HG03139 (cell line): Measurements from ENCODE around the gene NUDT21.
"Not testable (repeated sequence)": the region's sequence is repeated elsewhere in the genome, so short reads cannot be mapped to it uniquely, and the experiment has no call there.

Experiments used
- ATAC-seq: cut with Tn5 transposase; IDR thresholded peaks from one replicate; pipeline ENCODE4 v1.9.1; 2021; ENCODE audit not compliant: unreplicated experiment

Gene NUDT21

GRCh38 chr16:56420613-56421012 is 30.5 kb downstream of the NUDT21 start:
- no peak for ATAC-seq

GRCh38 chr16:56419740-56420548 is 31.2 kb downstream of the NUDT21 start:
- no peak for ATAC-seq

- no peak for ATAC-seq
These were observed 34.0 kb downstream of the NUDT21 start for GRCh38 chr16:56417138-56417537.

- ATAC-seq = no peak
These were observed 35.3 kb downstream of the NUDT21 start for GRCh38 chr16:56415875-56416274.

GRCh38 chr16:56414366-56414765 is 36.8 kb downstream of the NUDT21 start:
- ATAC-seq = no peak

- ATAC-seq = no peak
These were observed 37.8 kb downstream of the NUDT21 start for GRCh38 chr16:56413381-56413780.

- no peak for ATAC-seq
These were observed 39.5 kb downstream of the NUDT21 start for GRCh38 chr16:56411624-56412023.

- no peak for ATAC-seq
These were observed 40.0 kb downstream of the NUDT21 start for GRCh38 chr16:56411123-56411522.

- no peak for ATAC-seq
These were observed 41.9 kb downstream of the NUDT21 start for GRCh38 chr16:56409195-56409594.

GRCh38 chr16:56408379-56409098 is 42.6 kb downstream of the NUDT21 start:
- no peak for ATAC-seq

- ATAC-seq = no peak
These were observed 45.0 kb downstream of the NUDT21 start for GRCh38 chr16:56405977-56406672.

GRCh38 chr16:56401482-56401881 is 49.6 kb downstream of the NUDT21 start:
- no peak for ATAC-seq

- ATAC-seq = no peak
These were observed 50.7 kb downstream of the NUDT21 start for GRCh38 chr16:56400458-56400857.

- no peak for ATAC-seq
These were observed 51.6 kb downstream of the NUDT21 start for GRCh38 chr16:56399486-56399885.

GRCh38 chr16:56399047-56399446 is 52.1 kb downstream of the NUDT21 start:
- ATAC-seq = no peak

GRCh38 chr16:56396724-56397123 is 54.4 kb downstream of the NUDT21 start:
- not testable (repeated sequence) for ATAC-seq

- ATAC-seq = no peak
These were observed 61.6 kb downstream of the NUDT21 start for GRCh38 chr16:56389554-56389953.

- no peak for ATAC-seq
These were observed 62.9 kb downstream of the NUDT21 start for GRCh38 chr16:56388209-56388608.

- no peak for ATAC-seq
These were observed 63.7 kb downstream of the NUDT21 start for GRCh38 chr16:56387396-56387795.

- no peak for ATAC-seq
These were observed 66.9 kb downstream of the NUDT21 start for GRCh38 chr16:56384074-56384721.

- no peak for ATAC-seq
These were observed 68.2 kb downstream of the NUDT21 start for GRCh38 chr16:56382901-56383355.
